RWPE1 (cell line): ENCODE data around the gene EVX1.

Experiments
- CTCF ChIA-PET: fragments of 350-600 bp; sonication (Branson Sonifier 250); formaldehyde crosslinking; extraction: SDS; loops from one replicate; lab custom pipeline; 2021; lab: Yijun Ruan, JAX
- POLR2A ChIA-PET: fragments of 400-600 bp; formaldehyde crosslinking; extraction: SDS; loops from one replicate; lab custom pipeline; 2020; ENCODE audit warnings: antibody characterized with exemption; ENCODE audit not compliant: low non-redundant PET; lab: Yijun Ruan, JAX
- DNase-seq: peaks from one replicate; pipeline ENCODE4 v3.0.0; 2012; ENCODE audit warnings: low spot score
- H3K27ac ChIP-seq: fragments of 450-650 bp; 2 replicates; pipeline ENCODE4 v1.5.1; 2017
- CTCF ChIP-seq: fragments of 450-650 bp; conservative IDR thresholded peaks from 2 replicates; pipeline ENCODE4 v1.5.1; 2017; ENCODE audit warnings: low read depth, mild to moderate bottlenecking

EVX1 gene

GRCh38 chr7:27247452-27248426, 5.1 kb downstream of the EVX1 start:
- TF ChIP-seq CTCF = no peak
- CTCF ChIA-PET = interaction anchor here (0.5 kb wide), 1 partner anchor 1546 kb away, joined by 3 read pairs; no protein-coding TSS in a partner anchor
- POLR2A ChIA-PET = no interaction called here
- no peak overlapping the region for H3K27ac ChIP-seq
- no peak for DNase-seq

GRCh38 chr7:27248427-27248806, 5.8 kb downstream of the EVX1 start:
- TF ChIP-seq CTCF = no peak
- CTCF ChIA-PET = no interaction called here
- POLR2A ChIA-PET = no interaction called here
- no peak for DNase-seq
- H3K27ac ChIP-seq = no peak overlapping the region

- CTCF ChIA-PET = no interaction called here
- POLR2A ChIA-PET = no interaction called here
- no peak for DNase-seq
- H3K27ac ChIP-seq = no peak overlapping the region
- no peak for TF ChIP-seq CTCF
These were observed 6.5 kb downstream of the EVX1 start for GRCh38 chr7:27248911-27249723.

- ChIA-PET POLR2A (no interaction called here), CTCF (no interaction called here)
- H3K27ac ChIP-seq = no peak overlapping the region
- DNase-seq = no peak
- no peak for TF ChIP-seq CTCF
These were observed 7.3 kb downstream of the EVX1 start for GRCh38 chr7:27249724-27250556.

GRCh38 chr7:27250557-27251070, 8.0 kb downstream of the EVX1 start:
- TF ChIP-seq CTCF = no peak
- H3K27ac ChIP-seq = no peak overlapping the region
- ChIA-PET POLR2A (no interaction called here), CTCF (no interaction called here)
- DNase-seq = no peak

GRCh38 chr7:27251136-27251651, 8.6 kb downstream of the EVX1 start:
- ChIA-PET POLR2A (no interaction called here), CTCF (no interaction called here)
- DNase-seq = no peak
- no peak for TF ChIP-seq CTCF
- H3K27ac ChIP-seq = no peak overlapping the region
